ENCODE results near the gene PPP4R3A.
"Not testable (repeated sequence)": the region's sequence is repeated elsewhere in the genome, so short reads cannot be mapped to it uniquely, and the experiment has no call there.

The PPP4R3A gene

DNA sequence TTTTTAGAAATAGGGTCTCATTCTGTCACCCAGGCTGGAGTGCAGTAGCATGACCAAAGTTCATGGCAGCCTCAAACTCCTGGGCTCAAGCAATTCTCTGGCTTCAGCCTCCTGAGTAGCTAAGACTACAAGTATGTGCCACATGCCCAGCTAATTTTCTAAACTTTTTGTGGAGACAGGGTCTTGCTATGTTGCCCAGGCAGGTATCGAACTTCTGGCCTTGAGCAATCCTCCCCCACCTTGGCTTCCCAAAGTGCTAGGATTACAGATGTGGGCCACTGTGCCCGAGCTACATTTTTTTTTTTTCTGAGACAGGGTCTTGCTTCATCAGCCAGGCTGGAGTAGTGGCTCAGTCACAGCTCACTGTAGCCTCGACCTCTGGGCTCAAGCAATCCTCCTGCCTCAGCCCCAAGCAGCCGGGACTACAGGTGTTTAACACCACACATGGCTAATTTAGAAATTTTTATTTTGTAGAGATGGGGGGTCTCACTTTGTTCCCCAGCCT lies 7.1 kb downstream of the PPP4R3A start:
- no peaks in the 10 kb centered on the region for H3K9me3 ChIP-seq (ENCODE audit: control insufficient read depth, low read length)
- H3K4me1 ChIP-seq (ENCODE audit: control insufficient read depth, insufficient read depth, low read length, poor library complexity, severe bottlenecking) = peaks cover 2% of the 10 kb centered on the region
- H3K27ac ChIP-seq (ENCODE audit: low read depth, low read length, severe bottlenecking) = no peak overlapping the region
- peaks cover 75% of the 10 kb centered on the region for H3K36me3 ChIP-seq (ENCODE audit: control insufficient read depth, insufficient read depth, low read length)
- H3K4me3 ChIP-seq (ENCODE audit: extremely low read depth, insufficient read depth, low read length, poor library complexity, severe bottlenecking) = no peak overlapping the region
- WGBS, 2 experiments (ENCODE audit: insufficient coverage in 2 of 2) = 80 to 88% methylated on average over 2 to 3 of the region's 4 CpGs

DNA sequence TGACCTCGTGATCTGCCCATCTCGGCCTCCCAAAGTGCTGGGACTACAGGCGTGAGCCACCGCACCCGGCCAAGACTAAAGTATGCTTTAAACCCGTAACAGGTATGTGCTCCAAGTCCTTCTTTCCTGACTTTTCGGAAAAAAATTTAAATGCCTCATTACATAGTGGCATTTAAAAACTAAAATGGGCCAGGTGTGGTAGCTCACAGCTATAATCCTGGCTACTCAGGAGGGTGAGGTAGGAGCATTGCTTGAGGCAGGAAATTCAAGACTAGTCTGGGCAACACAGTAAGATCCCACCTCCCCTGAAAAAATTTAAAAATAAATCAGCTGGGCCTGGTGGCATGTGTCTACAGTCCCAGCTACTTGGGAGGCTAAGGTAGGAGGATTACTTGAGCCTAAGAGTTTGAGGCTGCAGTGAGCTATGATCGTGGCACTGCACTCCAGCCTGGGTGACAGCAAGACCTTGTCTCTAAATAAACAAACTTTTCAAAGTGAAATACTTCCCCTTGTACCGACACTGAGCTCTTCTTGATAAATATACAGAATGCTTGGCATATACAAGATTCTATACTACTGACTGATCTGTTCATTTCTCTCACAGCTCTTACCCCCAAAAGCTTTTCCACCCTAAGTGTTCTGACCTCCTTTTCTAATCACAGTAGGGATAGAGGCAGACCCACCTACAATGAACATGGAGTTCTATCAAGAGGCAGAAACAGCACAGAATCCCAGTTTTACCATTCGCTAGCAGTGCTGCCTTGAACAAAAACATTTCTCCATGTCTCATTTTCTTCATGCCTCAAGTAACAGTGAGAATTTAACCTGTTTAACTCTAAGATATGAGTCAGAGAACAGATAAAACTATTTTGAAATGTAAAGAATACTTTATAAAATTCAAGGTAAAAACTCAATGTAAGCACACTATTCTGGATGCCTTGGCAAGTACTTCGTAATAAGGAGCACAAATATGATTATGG lies 7.9 kb downstream of the PPP4R3A start:
- Histone ChIP-seq H3K36me3 (ENCODE audit: control insufficient read depth, insufficient read depth, low read length) (peaks cover 78% of the 10 kb centered on the region), H3K9me3 (ENCODE audit: control insufficient read depth, low read length) (no peaks in the 10 kb centered on the region), H3K27ac (ENCODE audit: low read depth, low read length, severe bottlenecking) (no peak overlapping the region), H3K4me3 (ENCODE audit: extremely low read depth, insufficient read depth, low read length, poor library complexity, severe bottlenecking) (no peak overlapping the region), H3K4me1 (ENCODE audit: control insufficient read depth, insufficient read depth, low read length, poor library complexity, severe bottlenecking) (peaks cover 2% of the 10 kb centered on the region)
- 94 to 98% methylated on average over 8 of the region's 11 CpGs for WGBS, 2 experiments (ENCODE audit: insufficient coverage in 2 of 2)

DNA sequence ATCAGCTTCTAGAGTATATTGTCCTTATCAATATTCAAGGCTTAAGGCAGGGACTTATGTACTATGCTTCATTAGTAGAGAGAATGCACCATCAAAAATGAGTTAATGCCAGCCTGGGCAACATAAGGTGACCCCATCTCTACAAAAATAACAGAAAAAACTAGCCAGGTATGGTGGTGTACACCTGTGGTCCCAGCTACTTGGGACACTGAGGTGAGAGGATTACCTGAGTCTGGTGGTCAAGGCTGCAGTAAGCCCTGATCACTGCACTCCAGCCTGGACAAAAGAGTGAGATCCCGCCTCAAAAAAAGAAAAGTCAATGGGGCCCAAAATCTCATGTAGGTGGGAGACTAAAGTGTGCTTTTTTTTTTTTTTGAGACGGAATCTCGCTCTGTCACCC lies 8.8 kb downstream of the PPP4R3A start:
- Histone ChIP-seq H3K9me3 (ENCODE audit: control insufficient read depth, low read length) (no peaks in the 10 kb centered on the region), H3K4me1 (ENCODE audit: control insufficient read depth, insufficient read depth, low read length, poor library complexity, severe bottlenecking) (peaks cover 2% of the 10 kb centered on the region), H3K27ac (ENCODE audit: low read depth, low read length, severe bottlenecking) (no peak overlapping the region), H3K4me3 (ENCODE audit: extremely low read depth, insufficient read depth, low read length, poor library complexity, severe bottlenecking) (no peak overlapping the region), H3K36me3 (ENCODE audit: control insufficient read depth, insufficient read depth, low read length) (peaks cover 73% of the 10 kb centered on the region)
- WGBS, 2 experiments (ENCODE audit: insufficient coverage in 2 of 2) = 93 to 100% methylated on average over 1 to 2 of the region's 3 CpGs

DNA sequence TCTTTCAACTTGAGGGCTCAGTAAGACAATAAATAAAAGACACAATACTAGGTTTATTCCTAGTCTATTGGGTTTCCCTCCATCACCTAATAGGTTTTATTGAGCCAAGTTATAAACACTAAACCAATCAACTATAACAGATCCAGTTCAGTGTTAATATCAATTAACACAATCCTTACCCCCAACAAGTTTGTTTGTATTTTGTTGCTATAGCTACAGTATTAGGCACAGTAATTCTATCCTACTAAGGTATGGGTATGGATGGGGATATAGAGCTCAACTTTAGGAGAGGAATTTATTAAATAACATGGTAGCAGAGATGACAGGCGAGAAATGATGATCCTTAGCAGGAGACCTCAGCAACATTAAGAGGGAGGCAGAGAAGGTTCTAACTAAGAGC lies 13.3 kb downstream of the PPP4R3A start:
- Histone ChIP-seq H3K4me1 (ENCODE audit: control insufficient read depth, insufficient read depth, low read length, poor library complexity, severe bottlenecking) (peaks cover 2% of the 10 kb centered on the region), H3K27ac (ENCODE audit: low read depth, low read length, severe bottlenecking) (no peak overlapping the region), H3K36me3 (ENCODE audit: control insufficient read depth, insufficient read depth, low read length) (peaks cover 37% of the 10 kb centered on the region), H3K4me3 (ENCODE audit: extremely low read depth, insufficient read depth, low read length, poor library complexity, severe bottlenecking) (no peak overlapping the region), H3K9me3 (ENCODE audit: control insufficient read depth, low read length) (no peaks in the 10 kb centered on the region)
- 100% methylated on average over 1 of the region's 1 CpG; no CpG with 5 or more reads in 1 of the 2 experiments for WGBS, 2 experiments (ENCODE audit: insufficient coverage in 2 of 2)

DNA sequence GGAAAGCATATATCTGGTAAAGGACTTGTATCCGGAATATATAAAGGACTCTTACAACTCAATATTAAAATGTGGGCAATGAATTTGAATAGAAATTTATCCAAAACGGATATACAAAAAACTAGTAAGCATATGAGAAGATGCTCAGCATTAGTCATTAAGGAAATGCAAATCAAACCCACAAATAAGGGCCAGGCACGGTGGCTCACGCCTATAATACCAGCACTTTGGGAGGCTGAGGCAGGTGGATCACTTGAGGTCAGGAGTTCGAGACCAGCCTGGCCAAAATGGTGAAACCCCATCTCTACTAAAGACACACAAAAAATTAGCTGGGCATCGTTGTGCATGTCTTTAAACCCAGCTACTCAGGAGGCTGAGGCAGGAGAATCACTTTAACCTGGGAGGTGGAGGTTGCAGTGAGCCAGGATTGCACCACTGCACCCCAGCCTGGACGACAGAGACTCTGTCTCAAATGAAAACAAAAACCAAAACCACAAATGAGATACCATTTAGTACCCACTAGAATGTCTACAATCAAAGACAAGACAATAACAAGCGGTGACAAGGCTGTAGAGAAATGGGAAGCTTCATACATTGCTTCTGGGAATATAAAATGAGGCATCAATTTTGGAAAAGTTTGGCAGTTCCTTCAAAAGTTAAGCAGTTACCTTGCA lies 15.6 kb downstream of the PPP4R3A start:
- H3K36me3 ChIP-seq (ENCODE audit: control insufficient read depth, insufficient read depth, low read length) = peaks cover 27% of the 10 kb centered on the region
- not testable (repeated sequence) for H3K4me1 ChIP-seq (ENCODE audit: control insufficient read depth, insufficient read depth, low read length, poor library complexity, severe bottlenecking); H3K4me3 ChIP-seq (ENCODE audit: extremely low read depth, insufficient read depth, low read length, poor library complexity, severe bottlenecking); H3K27ac ChIP-seq (ENCODE audit: low read depth, low read length, severe bottlenecking); H3K9me3 ChIP-seq (ENCODE audit: control insufficient read depth, low read length)
- 69 to 83% methylated on average over 2 to 4 of the region's 8 CpGs for WGBS, 2 experiments (ENCODE audit: insufficient coverage in 2 of 2)

DNA sequence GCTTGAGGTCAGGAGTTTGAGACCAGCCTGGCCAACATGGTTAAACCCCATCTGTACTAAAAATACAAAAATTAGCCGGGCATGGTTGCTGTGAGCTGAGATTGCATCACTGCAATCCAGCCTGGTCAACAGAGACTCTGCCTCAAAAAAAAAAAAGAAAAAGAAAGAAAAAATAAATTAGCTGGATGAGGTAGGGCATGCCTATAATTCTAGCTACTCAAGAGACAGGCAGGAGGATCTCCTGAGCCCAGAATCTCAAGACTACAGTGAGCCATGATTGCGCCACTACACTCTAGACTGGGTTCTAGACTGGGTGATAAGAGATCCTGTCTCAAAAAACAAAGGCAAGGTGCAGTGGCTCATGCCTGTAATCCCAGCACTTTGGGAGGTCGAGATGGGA lies 16.9 kb downstream of the PPP4R3A start:
- Histone ChIP-seq H3K9me3 (ENCODE audit: control insufficient read depth, low read length) (no peaks in the 10 kb centered on the region), H3K4me1 (ENCODE audit: control insufficient read depth, insufficient read depth, low read length, poor library complexity, severe bottlenecking) (no peaks in the 10 kb centered on the region), H3K4me3 (ENCODE audit: extremely low read depth, insufficient read depth, low read length, poor library complexity, severe bottlenecking) (no peak overlapping the region), H3K27ac (ENCODE audit: low read depth, low read length, severe bottlenecking) (no peak overlapping the region), H3K36me3 (ENCODE audit: control insufficient read depth, insufficient read depth, low read length) (peaks cover 29% of the 10 kb centered on the region)
- WGBS, 2 experiments (ENCODE audit: insufficient coverage in 2 of 2) = 82 to 100% methylated on average over 1 of the region's 3 CpGs

DNA sequence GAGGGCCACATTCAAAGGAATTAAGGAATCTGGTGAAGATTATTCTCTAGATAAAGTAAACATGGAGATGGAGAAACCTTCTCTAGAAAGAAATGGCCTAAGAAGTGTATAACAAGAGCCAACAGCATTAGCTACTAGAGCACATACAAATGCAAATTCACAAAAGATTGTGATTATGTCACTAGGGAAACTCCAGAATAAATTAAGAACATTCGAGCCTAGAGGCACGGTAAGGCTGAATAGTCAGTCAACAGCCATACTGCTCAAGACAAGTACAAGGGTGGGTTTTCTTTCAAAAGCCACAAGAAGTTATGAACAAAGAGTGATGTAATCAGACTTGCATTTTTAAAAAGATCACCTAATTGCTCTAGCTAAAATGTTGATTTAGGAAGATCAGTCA lies 25.4 kb downstream of the PPP4R3A start:
- WGBS, 2 experiments (ENCODE audit: insufficient coverage in 2 of 2) = 90 to 94% methylated on average over 2 of the region's 2 CpGs
- Histone ChIP-seq H3K36me3 (ENCODE audit: control insufficient read depth, insufficient read depth, low read length) (peaks cover 92% of the 10 kb centered on the region), H3K4me3 (ENCODE audit: extremely low read depth, insufficient read depth, low read length, poor library complexity, severe bottlenecking) (no peak overlapping the region), H3K9me3 (ENCODE audit: control insufficient read depth, low read length) (no peaks in the 10 kb centered on the region), H3K27ac (ENCODE audit: low read depth, low read length, severe bottlenecking) (no peak overlapping the region), H3K4me1 (ENCODE audit: control insufficient read depth, insufficient read depth, low read length, poor library complexity, severe bottlenecking) (no peaks in the 10 kb centered on the region)

DNA sequence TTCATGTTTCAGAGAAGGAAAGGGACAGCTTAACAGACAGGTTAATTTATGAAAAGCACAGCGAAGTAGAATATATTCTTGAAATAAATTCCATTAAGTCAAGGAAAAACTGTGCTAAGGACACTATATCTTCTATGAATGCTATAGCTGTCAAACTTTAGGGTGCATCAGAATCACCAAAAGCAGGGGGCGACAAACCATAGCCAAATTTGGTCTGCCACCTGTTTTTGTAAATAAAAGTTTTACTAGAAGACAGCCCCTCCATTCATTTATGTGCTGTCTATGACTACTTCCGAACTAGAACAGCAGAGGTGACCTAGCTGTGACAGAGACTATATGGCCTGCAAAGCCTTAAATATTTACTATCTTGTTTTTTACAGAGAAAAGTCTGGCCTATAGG lies 25.9 kb downstream of the PPP4R3A start:
- Histone ChIP-seq H3K36me3 (ENCODE audit: control insufficient read depth, insufficient read depth, low read length) (peaks cover 93% of the 10 kb centered on the region), H3K4me1 (ENCODE audit: control insufficient read depth, insufficient read depth, low read length, poor library complexity, severe bottlenecking) (no peaks in the 10 kb centered on the region), H3K27ac (ENCODE audit: low read depth, low read length, severe bottlenecking) (no peak overlapping the region), H3K9me3 (ENCODE audit: control insufficient read depth, low read length) (no peaks in the 10 kb centered on the region), H3K4me3 (ENCODE audit: extremely low read depth, insufficient read depth, low read length, poor library complexity, severe bottlenecking) (no peak overlapping the region)
- WGBS, 2 experiments (ENCODE audit: insufficient coverage in 2 of 2) = 88 to 100% methylated on average over 1 to 2 of the region's 3 CpGs

DNA sequence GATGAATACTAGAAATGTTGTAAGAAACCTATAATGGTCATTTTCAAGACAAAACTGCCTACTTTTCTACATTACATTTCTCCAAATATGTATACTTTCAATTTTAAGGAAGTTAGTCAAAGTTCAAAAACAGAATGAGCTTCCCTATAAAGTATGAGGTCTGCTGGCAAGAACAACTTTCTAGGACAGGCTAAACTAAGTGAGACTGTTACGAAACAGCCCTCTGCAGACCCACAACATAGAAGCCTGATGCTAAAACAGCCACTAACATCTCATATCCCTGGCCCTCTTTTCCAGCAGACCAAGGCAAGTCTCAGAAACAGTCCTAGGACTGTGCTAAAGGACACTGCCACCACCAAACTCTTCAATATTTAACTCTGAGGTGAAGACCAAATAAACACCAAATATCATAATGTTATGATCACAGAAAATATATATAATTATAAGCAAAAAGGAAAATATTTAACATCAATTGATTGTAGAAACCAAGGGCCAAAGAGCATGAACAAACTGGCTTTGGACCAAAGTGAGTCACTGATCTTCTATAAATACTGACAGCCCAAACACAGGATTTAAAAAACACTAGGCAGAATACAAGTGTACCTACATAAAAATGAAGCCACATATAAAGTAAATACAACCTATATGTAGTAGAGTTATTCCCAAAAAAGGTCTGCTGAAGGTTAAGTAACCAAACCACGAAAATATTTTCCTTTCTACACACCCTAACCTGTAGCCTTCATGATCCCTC lies 27.7 kb downstream of the PPP4R3A start:
- Histone ChIP-seq H3K4me1 (ENCODE audit: control insufficient read depth, insufficient read depth, low read length, poor library complexity, severe bottlenecking) (no peaks in the 10 kb centered on the region), H3K4me3 (ENCODE audit: extremely low read depth, insufficient read depth, low read length, poor library complexity, severe bottlenecking) (no peak overlapping the region), H3K27ac (ENCODE audit: low read depth, low read length, severe bottlenecking) (no peak overlapping the region), H3K9me3 (ENCODE audit: control insufficient read depth, low read length) (no peaks in the 10 kb centered on the region), H3K36me3 (ENCODE audit: control insufficient read depth, insufficient read depth, low read length) (peaks cover 93% of the 10 kb centered on the region)
- whole genome bisulfite sequencing, 2 experiments (ENCODE audit: insufficient coverage in 2 of 2) = 100% methylated on average over 1 of the region's 2 CpGs; no CpG with 5 or more reads in 1 of the 2 experiments

DNA sequence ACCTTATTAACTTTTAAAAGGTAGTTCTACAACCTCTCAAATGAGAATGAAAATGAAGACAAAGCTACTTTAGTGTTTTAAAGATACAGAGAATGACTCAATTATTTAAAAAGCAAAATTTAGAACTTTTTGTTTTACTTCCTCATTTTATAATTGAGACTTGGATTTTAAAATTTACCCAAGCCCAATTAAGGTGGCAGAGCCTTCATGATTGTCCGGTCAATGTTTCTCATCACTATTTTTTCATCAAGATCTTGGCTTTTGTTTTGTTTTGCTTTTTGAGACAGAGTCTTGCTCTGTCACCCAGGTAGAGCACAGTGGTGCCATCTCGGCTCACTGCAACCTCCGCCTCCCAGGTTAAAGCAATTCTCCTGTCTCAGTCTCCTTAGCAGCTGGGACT lies 32.7 kb downstream of the PPP4R3A start:
- Histone ChIP-seq H3K4me1 (ENCODE audit: control insufficient read depth, insufficient read depth, low read length, poor library complexity, severe bottlenecking) (no peaks in the 10 kb centered on the region), H3K27ac (ENCODE audit: low read depth, low read length, severe bottlenecking) (no peak overlapping the region), H3K4me3 (ENCODE audit: extremely low read depth, insufficient read depth, low read length, poor library complexity, severe bottlenecking) (no peak overlapping the region), H3K9me3 (ENCODE audit: control insufficient read depth, low read length) (no peaks in the 10 kb centered on the region), H3K36me3 (ENCODE audit: control insufficient read depth, insufficient read depth, low read length) (peaks cover 97% of the 10 kb centered on the region)
- WGBS, 2 experiments (ENCODE audit: insufficient coverage in 2 of 2) = 100% methylated on average over 1 of the region's 3 CpGs; no CpG with 5 or more reads in 1 of the 2 experiments
